Astrocyte (in vitro differentiated cells and primary cell): ENCODE measurements around the gene ANKRD44. TPM values are rescaled to one million over a fixed set of nuclear protein-coding genes. Genes with fewer than 3 reads are reported as not detected.

ENCODE experiments used
- DNase-seq: peaks from one replicate; pipeline ENCODE4 v3.0.0-alpha.2; 2010; ENCODE audit warnings: low read depth
- FAIRE-seq: peaks from 2 replicates; lab custom pipeline; 2011; peaks lifted over from hg19 to GRCh38; lab: Jason Lieb, UNC
- H2AFZ ChIP-seq: 2 replicates; pipeline ENCODE4 v1.6.0; 2012; ENCODE audit warnings: low read depth, low read length, inconsistent platforms
- H3K27ac ChIP-seq: 2 replicates; pipeline ENCODE4 v1.5.1; 2011; ENCODE audit warnings: low read depth, low read length, inconsistent platforms
- H3K27me3 ChIP-seq: 2 replicates; pipeline ENCODE4 v1.6.0; 2011; ENCODE audit warnings: low read length, inconsistent platforms; ENCODE audit not compliant: insufficient read depth
- H3K36me3 ChIP-seq: 2 replicates; pipeline ENCODE4 v1.5.1; 2011; ENCODE audit warnings: low read length, inconsistent platforms; ENCODE audit not compliant: insufficient read depth
- H3K4me1 ChIP-seq: 2 replicates; pipeline ENCODE4 v1.5.1; 2011; ENCODE audit warnings: low read length, inconsistent platforms; ENCODE audit not compliant: insufficient read depth
- H3K4me2 ChIP-seq: 2 replicates; pipeline ENCODE4 v1.6.0; 2012; ENCODE audit warnings: low read length, inconsistent platforms
- H3K4me3 ChIP-seq: 2 replicates; pipeline ENCODE4 v1.5.1; 2011; ENCODE audit warnings: low read depth, mild to moderate bottlenecking, low read length, inconsistent platforms; ENCODE audit not compliant: insufficient read depth
- H3K79me2 ChIP-seq: 2 replicates; pipeline ENCODE4 v1.6.0; 2012; ENCODE audit warnings: mild to moderate bottlenecking, low read length, inconsistent platforms; ENCODE audit not compliant: insufficient read depth
- H3K9ac ChIP-seq: 2 replicates; pipeline ENCODE4 v1.6.0; 2012; ENCODE audit warnings: mild to moderate bottlenecking, low read length, inconsistent platforms
- H3K9me3 ChIP-seq: 2 replicates; pipeline ENCODE4 v1.5.1; 2012; ENCODE audit warnings: low read depth, mild to moderate bottlenecking, low read length, inconsistent platforms; ENCODE audit not compliant: insufficient read depth
- H4K20me1 ChIP-seq: 2 replicates; pipeline ENCODE4 v1.6.0; 2012; ENCODE audit warnings: low read length, inconsistent platforms; ENCODE audit not compliant: insufficient read depth
- H3K27ac Mint-ChIP-seq: one replicate; pipeline ENCODE4 v1.8.0; 2021; ENCODE audit warnings: mild to moderate bottlenecking, mixed read lengths; ENCODE audit not compliant: unreplicated experiment
- H3K27me3 Mint-ChIP-seq: one replicate; pipeline ENCODE4 v1.8.0; 2021; ENCODE audit warnings: low read depth, mixed read lengths; ENCODE audit not compliant: unreplicated experiment
- H3K36me3 Mint-ChIP-seq: one replicate; pipeline ENCODE4 v1.8.0; 2021; ENCODE audit warnings: low read depth, mixed read lengths; ENCODE audit not compliant: unreplicated experiment
- H3K4me1 Mint-ChIP-seq: one replicate; pipeline ENCODE4 v1.8.0; 2021; ENCODE audit warnings: low read depth, mixed read lengths; ENCODE audit not compliant: unreplicated experiment
- H3K4me3 Mint-ChIP-seq: one replicate; pipeline ENCODE4 v1.8.0; 2021; ENCODE audit warnings: mild to moderate bottlenecking, moderate library complexity, mixed read lengths; ENCODE audit not compliant: unreplicated experiment
- H3K9me3 Mint-ChIP-seq: one replicate; pipeline ENCODE4 v1.8.0; 2021; ENCODE audit warnings: mild to moderate bottlenecking, mixed read lengths; ENCODE audit not compliant: unreplicated experiment
- CTCF ChIP-seq: IDR thresholded peaks from 2 replicates; pipeline ENCODE4 v1.5.1; 2011; ENCODE audit warnings: low read depth, mild to moderate bottlenecking, inconsistent platforms, low read length, moderate library complexity; ENCODE audit not compliant: insufficient read depth
- EZH2 ChIP-seq: IDR thresholded peaks from 2 replicates; pipeline ENCODE4 v1.6.1; 2012; ENCODE audit warnings: mild to moderate bottlenecking, low read length, inconsistent platforms; ENCODE audit not compliant: insufficient read depth
- total RNA-seq: library from RNA; stranded (reverse); gene quantifications from 2 replicates; pipeline ENCODE4 v1.2.1, GENCODE V29; 2021

ANKRD44 gene
- total RNA-seq, 1 donor from 2014 or later = 7.2 TPM

- H3K9ac ChIP-seq = peak overlapping the region; percentile 69
- TF ChIP-seq CTCF (no peak), EZH2 (no peak)
- H3K79me2 ChIP-seq = no peaks in the 10 kb centered on the region
- H3K4me1 Mint-ChIP-seq = peaks cover 8% of the 10 kb centered on the region
- H3K9me3 Mint-ChIP-seq = no peaks in the 10 kb centered on the region
- H3K9me3 ChIP-seq = no peaks in the 10 kb centered on the region
- no peaks in the 10 kb centered on the region for H3K36me3 Mint-ChIP-seq
- H2AFZ ChIP-seq = peak overlapping the region; percentile 68
- DNase-seq = peak; percentile 40
- no peaks in the 10 kb centered on the region for H4K20me1 ChIP-seq
- H3K36me3 ChIP-seq = no peaks in the 10 kb centered on the region
- H3K27me3 Mint-ChIP-seq = no peaks in the 10 kb centered on the region
- no peaks in the 10 kb centered on the region for H3K27me3 ChIP-seq
- H3K27ac Mint-ChIP-seq = peak overlapping the region; percentile 58
- H3K4me3 ChIP-seq = peak overlapping the region; percentile 64
- peaks cover 13% of the 10 kb centered on the region for H3K4me1 ChIP-seq
- no peak for FAIRE-seq
- H3K4me3 Mint-ChIP-seq = peak overlapping the region; percentile 86
- H3K27ac ChIP-seq = no peak overlapping the region
- H3K4me2 ChIP-seq = peak overlapping the region; percentile 99
These were observed 947 bp upstream of the ANKRD44 start for GRCh38 chr2:197311421-197312033.

GRCh38 chr2:197310987-197311420 is 424 bp upstream of the ANKRD44 start:
- FAIRE-seq = no peak

More at GRCh38 chr2:197310987-197311420, 424 bp upstream of the ANKRD44 start:
- Mint-ChIP-seq H3K27me3 (no peaks in the 10 kb centered on the region), H3K36me3 (no peaks in the 10 kb centered on the region), H3K4me1 (peaks cover 8% of the 10 kb centered on the region), H3K9me3 (no peaks in the 10 kb centered on the region), H3K27ac (peak overlapping the region; percentile 58), H3K4me3 (peak overlapping the region; percentile 86)
- Histone ChIP-seq H3K27me3 (no peaks in the 10 kb centered on the region), H3K79me2 (no peaks in the 10 kb centered on the region), H4K20me1 (peaks cover 4% of the 10 kb centered on the region), H3K27ac (no peak overlapping the region), H2AFZ (peak overlapping the region; percentile 68), H3K36me3 (no peaks in the 10 kb centered on the region), H3K4me3 (peak overlapping the region; percentile 64), H3K4me2 (peak overlapping the region; percentile 99), H3K9ac (peak overlapping the region; percentile 69), H3K4me1 (peaks cover 13% of the 10 kb centered on the region), H3K9me3 (no peaks in the 10 kb centered on the region)
- DNase-seq = no peak
- TF ChIP-seq CTCF = no peak
- no peak for TF ChIP-seq EZH2
